GM12878 (cell line): ENCODE measurements around the gene HS1BP3. TPM values are rescaled to one million over a fixed set of nuclear protein-coding genes. Genes with fewer than 3 reads are reported as not detected.
A peak's percentile ranks its signal among the peaks of the same experiment; 100 is the strongest.

Experiments used
- ATAC-seq: fragments of 200-7000 bp; cut with Tn5 transposase; 3 replicates; pipeline ENCODE4 v1.9.1; 2020; ENCODE audit warnings: mild to moderate bottlenecking, moderate library complexity
- BruUV-seq: library from RNA; stranded (reverse); fragments of 400-500 nt; replicated peaks from 2 replicates; lab custom pipeline; 2021; lab: Mats Ljungman, UMichigan
- CTCF ChIA-PET: fragments of 300-600 bp; sonication (Branson Sonifier 250); formaldehyde crosslinking; extraction: SDS; loops from one replicate; lab custom pipeline; 2021; ENCODE audit warnings: inconsistent platforms; lab: Yijun Ruan, JAX
- POLR2A ChIA-PET: fragments of 350-600 bp; formaldehyde crosslinking; extraction: SDS; loops from one replicate; lab custom pipeline; 2021; ENCODE audit warnings: inconsistent platforms; lab: Charles Lee
- RAD21 ChIA-PET: fragments of 300-600 bp; sonication (Branson Sonifier 250); formaldehyde crosslinking; loops from one replicate; lab custom pipeline; 2023; ENCODE audit warnings: antibody characterized with exemption; ENCODE audit not compliant: unreplicated experiment; lab: Charles Lee
- SMC1A ChIA-PET: fragments of 300-600 bp; sonication (Branson Sonifier 250); formaldehyde crosslinking; loops from one replicate; lab custom pipeline; 2023; ENCODE audit not compliant: unreplicated experiment, uncharacterized antibody; lab: Charles Lee
- DNase-seq: peaks from one replicate; pipeline ENCODE4 v3.0.0-alpha.2; 2011; ENCODE audit warnings: low read depth, low spot score
- FAIRE-seq: peaks from 3 replicates; lab custom pipeline; 2011; peaks lifted over from hg19 to GRCh38; lab: Jason Lieb, UNC
- H2AFZ ChIP-seq: 2 replicates; pipeline ENCODE4 v1.6.0; 2011; ENCODE audit warnings: low read depth, low read length, control low read depth; ENCODE audit not compliant: control insufficient read depth
- H3K27ac ChIP-seq: 2 replicates; pipeline ENCODE4 v1.5.1; 2011; ENCODE audit warnings: control low read depth; ENCODE audit not compliant: control insufficient read depth, insufficient read depth
- H3K27me3 ChIP-seq, 2 experiments: replicated peaks in 1 of 2; 2 replicates each; pipeline versions ENCODE4 v1.6.0 to v1.6.1; 2011; ENCODE audit warnings: low read length in 1 of 2; ENCODE audit not compliant: control insufficient read depth in 2 of 2, insufficient read depth in 2 of 2
- H3K36me3 ChIP-seq, 2 experiments: 2 replicates each; pipeline ENCODE4 v1.5.1; 2011; ENCODE audit warnings: low read length in 1 of 2; ENCODE audit not compliant: control insufficient read depth in 2 of 2, insufficient read depth in 2 of 2
- H3K4me1 ChIP-seq: 2 replicates; pipeline ENCODE4 v1.6.1; 2011; ENCODE audit warnings: mild to moderate bottlenecking, low read length, moderate library complexity, mixed read lengths; ENCODE audit not compliant: control insufficient read depth, insufficient read depth
- H3K4me2 ChIP-seq: 2 replicates; pipeline ENCODE4 v1.6.0; 2011; ENCODE audit warnings: control low read depth; ENCODE audit not compliant: control insufficient read depth, insufficient read depth
- H3K4me3 ChIP-seq: fragments of 200-600 bp; sonication (generic); 2 replicates; pipeline ENCODE4 v1.5.1; 2016
- H3K79me2 ChIP-seq: 2 replicates; pipeline ENCODE4 v1.6.0; 2011; ENCODE audit warnings: low read length; ENCODE audit not compliant: control insufficient read depth, insufficient read depth
- H3K9ac ChIP-seq: 2 replicates; pipeline ENCODE4 v1.8.0; 2011; ENCODE audit warnings: low read length, control low read depth, mixed read lengths; ENCODE audit not compliant: control insufficient read depth, insufficient read depth
- H3K9me3 ChIP-seq: replicated peaks from 3 replicates; pipeline ENCODE4 v1.5.1; 2011; ENCODE audit warnings: mild to moderate bottlenecking, low read length; ENCODE audit not compliant: control insufficient read depth, insufficient read depth
- H4K20me1 ChIP-seq: 2 replicates; pipeline ENCODE4 v1.6.0; 2011; ENCODE audit not compliant: control insufficient read depth, insufficient read depth
- BHLHE40 ChIP-seq, 2 experiments: fragments of 450-650 bp in 1 of 2; IDR thresholded peaks; 2 replicates each; pipeline ENCODE4 v1.6.1; 2011 to 2017; ENCODE audit warnings: low read depth in 2 of 2, borderline replicate concordance in 1 of 2, improper control_type of control experiment in 1 of 2, low read length in 1 of 2, mild to moderate bottlenecking in 1 of 2
- BMI1 ChIP-seq: fragments of 450-650 bp; IDR thresholded peaks from 2 replicates; pipeline ENCODE4 v1.6.1; 2016; ENCODE audit warnings: mild to moderate bottlenecking, moderate library complexity, borderline replicate concordance
- CEBPB ChIP-seq, 2 experiments: fragments of 150-350 bp in 1 of 2; IDR thresholded peaks; 2 replicates each; pipeline ENCODE4 v1.6.1; 2012 to 2014; ENCODE audit warnings: low read depth in 2 of 2, low read length in 2 of 2, borderline replicate concordance in 1 of 2, inconsistent platforms in 1 of 2
- ESRRA ChIP-seq: IDR thresholded peaks from 2 replicates; pipeline ENCODE4 v1.6.1; 2012; ENCODE audit warnings: mild to moderate bottlenecking, low read length, improper control_type of control experiment
- GATAD2B ChIP-seq: fragments of 450-650 bp; conservative IDR thresholded peaks from 2 replicates; pipeline ENCODE4 v1.6.1; 2017; ENCODE audit warnings: low read depth, mild to moderate bottlenecking, moderate library complexity
- JUNB ChIP-seq: IDR thresholded peaks from 2 replicates; pipeline ENCODE4 v1.6.1; 2016; ENCODE audit warnings: antibody characterized with exemption, mild to moderate bottlenecking
- MTA2 ChIP-seq: fragments of 450-650 bp; IDR thresholded peaks from 2 replicates; pipeline ENCODE4 v1.6.1; 2016; ENCODE audit warnings: low read depth, mild to moderate bottlenecking, moderate library complexity
- POLR2A ChIP-seq: IDR thresholded peaks from 2 replicates; pipeline ENCODE4 v1.6.1; 2011; ENCODE audit warnings: low read depth, mild to moderate bottlenecking, low read length
- TBL1XR1 ChIP-seq: IDR thresholded peaks from 2 replicates; pipeline ENCODE4 v1.6.1; 2012; ENCODE audit warnings: low read depth, low read length, improper control_type of control experiment
- ZBTB4 ChIP-seq: fragments of 450-650 bp; formaldehyde crosslinking; IDR thresholded peaks from 2 replicates; pipeline ENCODE4 v1.4.0; 2022; ENCODE audit warnings: mild to moderate bottlenecking, moderate library complexity
- ZNF622 ChIP-seq: fragments of 450-650 bp; IDR thresholded peaks from 2 replicates; pipeline ENCODE4 v1.6.1; 2017; ENCODE audit warnings: mild to moderate bottlenecking, inconsistent platforms
- WGBS: methylation state at CpG from one replicate; pipeline ENCODE4 v1.1.6; 2016; ENCODE audit warnings: low lambda C conversion rate; ENCODE audit not compliant: insufficient replicate concordance, insufficient coverage; ENCODE audit errors: missing lambda C conversion rate; 5-methylcytosine and 5-hydroxymethylcytosine counted together
- in situ Hi-C: fragments of 300-500 bp; cut with MboI; formaldehyde crosslinking; loops from 9 replicates; pipeline ENCODE4 v1.14.3; 2018; ENCODE audit warnings: mixed read lengths
- intact Hi-C: fragments of 100-400 bp; cut with micrococcal nuclease; formaldehyde crosslinking; loops from one replicate; pipeline ENCODE4 v1.14.2; 2022; ENCODE audit not compliant: unreplicated experiment
- polyA plus RNA-seq, 11 experiments: library from polyadenylated mRNA; depleted of rRNA in 4 of 11; unstranded in 6 of 11; stranded (reverse) in 5 of 11; fragments of >200 nt; fragmentation: Nextera tagmentation in 4 of 11; fragmentation: Illumina TruSeq in 1 of 11; extraction: Ambion mirVana in 4 of 11; extraction: Trizol in 1 of 11; gene quantifications; 1 replicate in 1 of 11; 2 replicates in 10 of 11; pipeline versions ENCODE4 v1.2.1 to v1.2.3, GENCODE V29; 2011 to 2016; ENCODE audit warnings: inconsistent platforms in 2 of 11, missing spikeins in 2 of 11, low read depth in 1 of 11
- total RNA-seq, 4 experiments: library from RNA; depleted of rRNA in 3 of 4; stranded (reverse); fragments of >200 nt in 3 of 4; fragmentation: Illumina TruSeq in 1 of 4; extraction: Trizol in 1 of 4; gene quantifications; 2 replicates each; pipeline versions ENCODE4 v1.2.1 to v1.2.3, GENCODE V29; 2013 to 2021

HS1BP3 gene
- total and polyA plus RNA-seq, 10 of the 15 experiments (the other 5 are each of a cell fraction or from before 2014, with no cell fraction given), result 0.47 to 7.2 (median 4.6) TPM

DNA sequence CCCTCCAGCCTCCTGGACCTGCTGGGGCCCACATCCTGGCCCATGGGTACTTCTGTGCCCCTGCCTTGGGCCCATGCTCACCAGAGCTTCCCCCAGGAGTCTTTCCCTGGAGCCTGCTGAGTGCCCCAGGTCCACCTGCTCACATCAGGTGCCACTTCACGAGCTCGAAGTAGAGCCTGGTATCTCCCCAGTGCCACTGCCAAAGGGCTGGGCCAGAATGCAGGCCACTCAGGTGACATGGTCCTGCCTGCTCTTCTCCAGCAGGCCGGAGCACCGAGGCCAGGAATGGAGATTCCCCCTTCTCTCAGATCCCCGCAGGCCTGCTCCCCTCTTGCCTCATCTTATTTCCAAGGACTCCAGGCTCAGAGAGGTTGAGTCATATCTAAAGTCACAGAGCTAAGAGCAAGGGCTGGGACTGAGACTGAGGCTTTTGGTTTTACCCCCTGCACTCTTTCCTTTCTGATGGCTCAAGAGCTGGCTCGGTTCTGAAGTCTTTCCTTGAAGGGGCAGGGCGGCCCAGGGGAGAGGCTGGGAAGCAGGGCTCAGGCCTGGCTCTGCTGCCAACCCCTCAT, 79.2 kb downstream of the HS1BP3 start:
- Histone ChIP-seq H3K9me3 (no peaks in the 10 kb centered on the region), H3K4me3 (no peak overlapping the region), H3K4me1 (peaks cover 12% of the 10 kb centered on the region), H3K79me2 (no peaks in the 10 kb centered on the region), H3K36me3 (no peaks in the 10 kb centered on the region), H3K27me3 (no peaks in the 10 kb centered on the region; a peak in 1 of 4 replicates), H3K4me2 (no peak overlapping the region), H4K20me1 (no peaks in the 10 kb centered on the region), H3K9ac (no peak overlapping the region), H3K27ac (no peak overlapping the region), H2AFZ (no peak overlapping the region)
- RAD21 ChIA-PET, result interaction anchor here (3.7 kb wide), 1 partner anchor 24 kb away, joined by 13 read pairs; no protein-coding TSS in a partner anchor
- in situ Hi-C loops, result no loop called here
- WGBS, result 36% methylated on average over 7 of the region's 7 CpGs
- TF ChIP-seq JUNB, result 0 out of 2 replicates have a peak, but pooled peaks have one; percentile 25
- no peak for TF ChIP-seq BHLHE40 (IDR thresholded peaks at IDR 0.05; ENCODE audit: borderline replicate concordance in 1 of 2, low read depth in 2 of 2, low read length in 1 of 2)
- no peak for TF ChIP-seq TBL1XR1
- DNase-seq, result no peak
- CTCF ChIA-PET, result interaction anchor here (0.8 kb wide), 1 partner anchor 64 kb away, joined by 3 read pairs; no protein-coding TSS in a partner anchor
- SMC1A ChIA-PET, result interaction anchor here (1.3 to 2.0 kb wide), 2 partner anchors 9 to 31 kb away, joined by 4 read pairs; no protein-coding TSS in a partner anchor
- peak; percentile 7; the same call in 1 of the 3 replicates for ATAC-seq
- intact Hi-C loops, result no loop called here
- POLR2A ChIA-PET, result interaction anchor here (1.5 kb wide), 1 partner anchor 9 kb away, joined by 5 read pairs; no protein-coding TSS in a partner anchor
- FAIRE-seq, result no peak
- BruUV-seq, result no TSS peak

- BruUV-seq, result no TSS peak
- H3K27me3 ChIP-seq, result no peaks in the 10 kb centered on the region; a peak in 1 of 4 replicates
- H3K27ac ChIP-seq, result no peak overlapping the region
- H4K20me1 ChIP-seq, result no peaks in the 10 kb centered on the region
- no peaks in the 10 kb centered on the region for H3K79me2 ChIP-seq
- H3K4me3 ChIP-seq, result no peak overlapping the region
- ChIA-PET POLR2A (interaction anchor here (1.5 kb wide), 1 partner anchor 9 kb away, joined by 5 read pairs; no protein-coding TSS in a partner anchor), RAD21 (interaction anchor here (3.7 kb wide), 1 partner anchor 25 kb away, joined by 13 read pairs; no protein-coding TSS in a partner anchor), CTCF (no interaction called here), SMC1A (interaction anchor here (2.0 kb wide), 1 partner anchor 9 kb away, joined by 4 read pairs; no protein-coding TSS in a partner anchor)
- H3K9me3 ChIP-seq, result no peaks in the 10 kb centered on the region
- no peak overlapping the region for H3K9ac ChIP-seq
- 77% methylated on average over 10 of the region's 10 CpGs for WGBS
- H3K36me3 ChIP-seq, result no peaks in the 10 kb centered on the region
- no peak for DNase-seq
- ATAC-seq, result no peak
- no peak overlapping the region for H3K4me2 ChIP-seq
- in situ Hi-C loops, result no loop called here
- H3K4me1 ChIP-seq, result peaks cover 7% of the 10 kb centered on the region
- no peak overlapping the region for H2AFZ ChIP-seq
- FAIRE-seq, result no peak
- intact Hi-C loops, result no loop called here
- TF ChIP-seq ESRRA, result no peak
- no peak for TF ChIP-seq ZNF622
- no peak for TF ChIP-seq BMI1
- no peak for TF ChIP-seq GATAD2B
- no peak for TF ChIP-seq TBL1XR1
- TF ChIP-seq POLR2A, result no peak
- TF ChIP-seq MTA2, result no peak
- no peak for TF ChIP-seq CEBPB (IDR thresholded peaks at IDR 0.05; ENCODE audit: borderline replicate concordance in 1 of 2, low read depth in 2 of 2, low read length in 2 of 2)
- TF ChIP-seq ZBTB4, result no peak
These were observed 79.7 kb downstream of the HS1BP3 start for GRCh38 chr2:20571231-20571630.
